Activated T-cell treated with anti-CD3 and anti-CD28 coated beads for 1 hour (primary cell): Measurements from ENCODE around the gene DSG1.
"Not testable (repeated sequence)": the region's sequence is repeated elsewhere in the genome, so short reads cannot be mapped to it uniquely, and the experiment has no call there.

Source experiments
- DNase-seq: peaks from one replicate; pipeline ENCODE4 v3.0.0-alpha.2; 2020; ENCODE audit warnings: low read depth

The DSG1 gene

GRCh38 chr18:31353336-31353735 lies 35.4 kb downstream of the DSG1 start:
- not testable (repeated sequence) for DNase-seq

- no peak for DNase-seq
These were observed 37.0 kb downstream of the DSG1 start for GRCh38 chr18:31354990-31355389.

- DNase-seq: no peak
These were observed 38.1 kb downstream of the DSG1 start for GRCh38 chr18:31356025-31356424.

GRCh38 chr18:31364190-31364589 lies 46.2 kb downstream of the DSG1 start:
- no peak for DNase-seq

GRCh38 chr18:31369478-31369877 lies 51.5 kb downstream of the DSG1 start:
- no peak for DNase-seq

- DNase-seq: no peak
These were observed 54.0 kb downstream of the DSG1 start for GRCh38 chr18:31371989-31372388.

GRCh38 chr18:31373641-31374040 lies 55.7 kb downstream of the DSG1 start:
- no peak for DNase-seq

GRCh38 chr18:31376477-31376876 lies 58.5 kb downstream of the DSG1 start, which contains the start of gene DSG4:
DSG4 (plus strand) TSS chr18:31376777; CDS start chr18:31376912, 135 bp downstream.
- no peak for DNase-seq

GRCh38 chr18:31380912-31381311 lies 63.0 kb downstream of the DSG1 start:
- DNase-seq: no peak

- DNase-seq: no peak
These were observed 64.1 kb downstream of the DSG1 start for GRCh38 chr18:31382107-31382506.

- no peak for DNase-seq
These were observed 68.8 kb downstream of the DSG1 start for GRCh38 chr18:31386741-31387140.

GRCh38 chr18:31393286-31393685 lies 75.3 kb downstream of the DSG1 start:
- DNase-seq: no peak

GRCh38 chr18:31396796-31397612 lies 79.0 kb downstream of the DSG1 start:
- no peak for DNase-seq

- DNase-seq: no peak
These were observed 80.2 kb downstream of the DSG1 start for GRCh38 chr18:31398191-31398590.

GRCh38 chr18:31399306-31400032 lies 81.5 kb downstream of the DSG1 start:
- no peak for DNase-seq

GRCh38 chr18:31401156-31402025 lies 83.4 kb downstream of the DSG1 start:
- DNase-seq: no peak

GRCh38 chr18:31402026-31402373 lies 84.0 kb downstream of the DSG1 start:
- no peak for DNase-seq

GRCh38 chr18:31403409-31403808 lies 85.4 kb downstream of the DSG1 start:
- no peak for DNase-seq
